Lower leg skin (tissue), 4 donors: ENCODE data around the gene SHISAL1. TPM values are rescaled to one million over a fixed set of nuclear protein-coding genes. Genes with fewer than 3 reads are reported as not detected.
A peak's percentile ranks its signal among the peaks of the same experiment; 100 is the strongest.

Experiments
- DNase-seq, 2 donors: peaks; one replicate each; pipeline ENCODE4 v3.0.0-alpha.2; 2019; ENCODE audit warnings: low spot score in 2 of 2
- H3K4me3 ChIP-seq: fragments of 200-600 bp; sonication (generic); 2 replicates; pipeline ENCODE4 v1.5.1; 2017; ENCODE audit warnings: mild to moderate bottlenecking, low read depth; ENCODE audit not compliant: poor library complexity, severe bottlenecking
- CTCF ChIP-seq, 3 donors: fragments of 450-650 bp; IDR thresholded peaks; one replicate each; pipeline ENCODE4 v1.5.1; 2016; ENCODE audit warnings: antibody characterized with exemption in 3 of 3, mild to moderate bottlenecking in 3 of 3, moderate library complexity in 2 of 3
- POLR2A ChIP-seq, 2 donors: fragments of 450-650 bp; IDR thresholded peaks; one replicate each; pipeline ENCODE4 v1.6.1; 2016 to 2017; ENCODE audit warnings: antibody characterized with exemption in 2 of 2, mild to moderate bottlenecking in 1 of 2, moderate library complexity in 1 of 2
- WGBS, 2 donors: methylation state at CpG; one replicate each; pipeline ENCODE4 v1.1.5; 2018; 5-methylcytosine and 5-hydroxymethylcytosine counted together
- intact Hi-C: fragments of 100-400 bp; cut with DNase I; formaldehyde crosslinking; loops from one replicate; pipeline ENCODE4 v1.15.0; 2023; ENCODE audit warnings: low total_unique reads
- total RNA-seq, 4 donors: library from RNA; depleted of rRNA; stranded (reverse); fragments of >200 nt; gene quantifications; one replicate each; pipeline ENCODE4 v1.1.0, GENCODE V29; 2016

The SHISAL1 gene
- total RNA-seq, 4 donors from 2014 or later, result 0.08 to 0.42 (median 0.28) TPM

- no peak for DNase-seq
- intact Hi-C loops, result no loop called here
- no peak overlapping the region for H3K4me3 ChIP-seq
- TF ChIP-seq CTCF (IDR thresholded peaks at IDR 0.05) (no peak), POLR2A (IDR thresholded peaks at IDR 0.05) (no peak)
- WGBS, 2 donors, result 77 to 86% methylated on average over 5 of the region's 5 CpGs
Measured at GRCh38 chr22:44267856-44268255, 44.9 kb downstream of the SHISAL1 start.

GRCh38 chr22:44266796-44267760, 45.7 kb downstream of the SHISAL1 start:
- no peak for DNase-seq
- intact Hi-C loops, result no loop called here
- WGBS, 2 donors, result 59 to 66% methylated on average over 26 of the region's 26 CpGs
- TF ChIP-seq POLR2A (IDR thresholded peaks at IDR 0.05), result no peak
- TF ChIP-seq CTCF (IDR thresholded peaks at IDR 0.05), result no peak
- no peak overlapping the region for H3K4me3 ChIP-seq

GRCh38 chr22:44263547-44263946, 49.2 kb downstream of the SHISAL1 start:
- WGBS, 2 donors, result 90 to 91% methylated on average over 6 of the region's 6 CpGs
- TF ChIP-seq POLR2A (IDR thresholded peaks at IDR 0.05) (no peak), CTCF (IDR thresholded peaks at IDR 0.05) (no peak)
- DNase-seq, result peak in 1 of 2 donors; percentile 58
- intact Hi-C loops, result no loop called here
- no peak overlapping the region for H3K4me3 ChIP-seq

- TF ChIP-seq CTCF (IDR thresholded peaks at IDR 0.05), result no peak
- TF ChIP-seq POLR2A (IDR thresholded peaks at IDR 0.05), result no peak
- intact Hi-C loops, result no loop called here
- DNase-seq, result peak in 1 of 2 donors; percentile 80
- 57 to 78% methylated on average over 8 to 12 of the region's 12 CpGs for WGBS, 2 donors
- H3K4me3 ChIP-seq, result no peak overlapping the region
Measured at GRCh38 chr22:44261861-44262595, 50.7 kb downstream of the SHISAL1 start.

GRCh38 chr22:44261164-44261860, 51.4 kb downstream of the SHISAL1 start:
- 65 to 72% methylated on average over 14 of the region's 14 CpGs for WGBS, 2 donors
- TF ChIP-seq POLR2A (IDR thresholded peaks at IDR 0.05) (no peak), CTCF (IDR thresholded peaks at IDR 0.05) (no peak)
- H3K4me3 ChIP-seq, result no peak overlapping the region
- intact Hi-C loops, result no loop called here
- DNase-seq, result peak in 1 of 2 donors; percentile 57
